ENCODE data around the gene FRMD5. TPM values are rescaled to one million over a fixed set of nuclear protein-coding genes. Genes with fewer than 3 reads are reported as not detected.
"Not testable (repeated sequence)": the region's sequence is repeated elsewhere in the genome, so short reads cannot be mapped to it uniquely, and the experiment has no call there.

FRMD5 gene
- total and polyA plus RNA-seq, 2 donors (not counting 1 experiment from before 2014, with no cell fraction given): not detected

- no peak for TF ChIP-seq EZH2 (IDR thresholded peaks at IDR 0.05; ENCODE audit: borderline replicate concordance, insufficient read depth, low read depth, low read length, poor library complexity, severe bottlenecking)
- TF ChIP-seq, protein P1, sequence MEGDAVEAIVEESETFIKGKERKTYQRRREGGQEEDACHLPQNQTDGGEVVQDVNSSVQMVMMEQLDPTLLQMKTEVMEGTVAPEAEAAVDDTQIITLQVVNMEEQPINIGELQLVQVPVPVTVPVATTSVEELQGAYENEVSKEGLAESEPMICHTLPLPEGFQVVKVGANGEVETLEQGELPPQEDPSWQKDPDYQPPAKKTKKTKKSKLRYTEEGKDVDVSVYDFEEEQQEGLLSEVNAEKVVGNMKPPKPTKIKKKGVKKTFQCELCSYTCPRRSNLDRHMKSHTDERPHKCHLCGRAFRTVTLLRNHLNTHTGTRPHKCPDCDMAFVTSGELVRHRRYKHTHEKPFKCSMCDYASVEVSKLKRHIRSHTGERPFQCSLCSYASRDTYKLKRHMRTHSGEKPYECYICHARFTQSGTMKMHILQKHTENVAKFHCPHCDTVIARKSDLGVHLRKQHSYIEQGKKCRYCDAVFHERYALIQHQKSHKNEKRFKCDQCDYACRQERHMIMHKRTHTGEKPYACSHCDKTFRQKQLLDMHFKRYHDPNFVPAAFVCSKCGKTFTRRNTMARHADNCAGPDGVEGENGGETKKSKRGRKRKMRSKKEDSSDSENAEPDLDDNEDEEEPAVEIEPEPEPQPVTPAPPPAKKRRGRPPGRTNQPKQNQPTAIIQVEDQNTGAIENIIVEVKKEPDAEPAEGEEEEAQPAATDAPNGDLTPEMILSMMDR (IDR thresholded peaks at IDR 0.05): no peak
- DNase-seq (no peak), ATAC-seq (ENCODE audit: low read depth) (no peak)
- intact Hi-C loops (cut with micrococcal nuclease): no loop called here
- no peaks in the 10 kb centered on the region for H3K4me1 Mint-ChIP-seq
- peaks cover 0 to 2% (median 0%) of the 10 kb centered on the region in 4 experiments for H3K27me3 ChIP-seq (replicated peaks in 1 of 4; ENCODE audit: control extremely low read depth in 1 of 4, control insufficient read depth in 3 of 4, insufficient read depth in 4 of 4, low read length in 3 of 4)
- ChIA-PET POLR2A (no interaction called here), CTCF (no interaction called here)
- peaks cover 0 to 1% (median 0%) of the 10 kb centered on the region in 3 donors for H3K9me3 ChIP-seq (ENCODE audit: control extremely low read depth in 1 of 3, control insufficient read depth in 2 of 3, insufficient read depth in 1 of 3, low read length in 2 of 3)
- H4K20me1 ChIP-seq (ENCODE audit: control insufficient read depth, insufficient read depth, low read length, poor library complexity, severe bottlenecking): no peaks in the 10 kb centered on the region
- H3K27ac ChIP-seq (ENCODE audit: low read length in 2 of 2): no peak overlapping the region
- H3K4me2 ChIP-seq (replicated peaks; ENCODE audit: low read depth, low read length, poor library complexity, severe bottlenecking): no peak overlapping the region
- no peak overlapping the region for H3K4me3 Mint-ChIP-seq
- H3K27me3 Mint-ChIP-seq: peaks cover 28% of the 10 kb centered on the region
- H2AFZ ChIP-seq (ENCODE audit: insufficient read depth, low read depth, low read length, poor library complexity, severe bottlenecking): no peak overlapping the region
- no peak overlapping the region for H3K27ac Mint-ChIP-seq
- no peaks in the 10 kb centered on the region for H3K79me2 ChIP-seq (ENCODE audit: control insufficient read depth, insufficient read depth, low read length)
- no peak overlapping the region for H3K4me3 ChIP-seq (ENCODE audit: control extremely low read depth in 1 of 5, extremely low read depth in 1 of 5, insufficient read depth in 1 of 5, low read depth in 2 of 5, low read length in 4 of 5)
- H3K4me1 ChIP-seq (ENCODE audit: control insufficient read depth in 2 of 2, insufficient read depth in 2 of 2, low read length in 2 of 2): no peaks in the 10 kb centered on the region
- no peaks in the 10 kb centered on the region for H3K36me3 ChIP-seq (replicated peaks in 1 of 2; ENCODE audit: control extremely low read depth in 1 of 2, control insufficient read depth in 1 of 2, extremely low read depth in 1 of 2, insufficient read depth in 2 of 2, low read length in 1 of 2)
- H3K9ac ChIP-seq (ENCODE audit: low read length): no peak overlapping the region
- H3K9me3 Mint-ChIP-seq (ENCODE audit: insufficient read depth): no peaks in the 10 kb centered on the region
Observed at GRCh38 chr15:44227584-44227983, 32.5 kb upstream of the FRMD5 start.

DNA sequence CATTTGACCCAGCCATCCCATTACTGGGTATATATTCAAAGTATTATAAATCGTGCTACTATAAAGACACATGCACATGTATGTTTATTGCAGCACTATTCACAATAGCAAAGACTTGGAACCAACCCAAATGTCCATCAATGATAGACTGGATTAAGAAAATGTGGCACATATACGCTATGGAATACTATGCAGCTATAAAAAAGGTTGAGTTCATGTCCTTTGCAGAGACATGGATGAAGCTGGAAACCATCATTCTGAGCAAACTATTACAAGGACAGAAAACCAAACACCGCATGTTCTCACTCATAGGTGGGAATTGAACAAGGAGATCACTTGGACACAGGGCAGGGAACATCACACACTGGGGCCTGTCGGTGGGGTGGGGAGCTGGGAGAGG is 31.9 kb upstream of the FRMD5 start:
- no CpG with 5 or more reads among the region's 4 CpGs for WGBS (ENCODE audit: insufficient coverage)
- H3K27me3 ChIP-seq (replicated peaks in 1 of 4; ENCODE audit: control extremely low read depth in 1 of 4, control insufficient read depth in 3 of 4, insufficient read depth in 4 of 4, low read length in 3 of 4); H3K4me2 ChIP-seq (replicated peaks; ENCODE audit: low read depth, low read length, poor library complexity, severe bottlenecking); H4K20me1 ChIP-seq (ENCODE audit: control insufficient read depth, insufficient read depth, low read length, poor library complexity, severe bottlenecking); H3K4me3 Mint-ChIP-seq; H3K4me1 ChIP-seq (ENCODE audit: control insufficient read depth in 2 of 2, insufficient read depth in 2 of 2, low read length in 2 of 2); H3K27ac ChIP-seq (ENCODE audit: low read length in 2 of 2); H3K9ac ChIP-seq (ENCODE audit: low read length); H3K79me2 ChIP-seq (ENCODE audit: control insufficient read depth, insufficient read depth, low read length); POLR2A ChIA-PET; CTCF ChIA-PET; H3K9me3 ChIP-seq (ENCODE audit: control extremely low read depth in 1 of 3, control insufficient read depth in 2 of 3, insufficient read depth in 1 of 3, low read length in 2 of 3); H3K4me3 ChIP-seq (ENCODE audit: control extremely low read depth in 1 of 5, extremely low read depth in 1 of 5, insufficient read depth in 1 of 5, low read depth in 2 of 5, low read length in 4 of 5); H2AFZ ChIP-seq (ENCODE audit: insufficient read depth, low read depth, low read length, poor library complexity, severe bottlenecking); H3K36me3 ChIP-seq (replicated peaks in 1 of 2; ENCODE audit: control extremely low read depth in 1 of 2, control insufficient read depth in 1 of 2, extremely low read depth in 1 of 2, insufficient read depth in 2 of 2, low read length in 1 of 2); H3K4me1 Mint-ChIP-seq; H3K27ac Mint-ChIP-seq; ATAC-seq (ENCODE audit: low read depth); intact Hi-C loops (cut with micrococcal nuclease); H3K9me3 Mint-ChIP-seq (ENCODE audit: insufficient read depth); DNase-seq: not testable (repeated sequence)
- H3K27me3 Mint-ChIP-seq: peaks cover 30% of the 10 kb centered on the region
